ENCODE measurements around the gene GPR25.
"Not testable (repeated sequence)": the region's sequence is repeated elsewhere in the genome, so short reads cannot be mapped to it uniquely, and the experiment has no call there.

GPR25 gene

DNA sequence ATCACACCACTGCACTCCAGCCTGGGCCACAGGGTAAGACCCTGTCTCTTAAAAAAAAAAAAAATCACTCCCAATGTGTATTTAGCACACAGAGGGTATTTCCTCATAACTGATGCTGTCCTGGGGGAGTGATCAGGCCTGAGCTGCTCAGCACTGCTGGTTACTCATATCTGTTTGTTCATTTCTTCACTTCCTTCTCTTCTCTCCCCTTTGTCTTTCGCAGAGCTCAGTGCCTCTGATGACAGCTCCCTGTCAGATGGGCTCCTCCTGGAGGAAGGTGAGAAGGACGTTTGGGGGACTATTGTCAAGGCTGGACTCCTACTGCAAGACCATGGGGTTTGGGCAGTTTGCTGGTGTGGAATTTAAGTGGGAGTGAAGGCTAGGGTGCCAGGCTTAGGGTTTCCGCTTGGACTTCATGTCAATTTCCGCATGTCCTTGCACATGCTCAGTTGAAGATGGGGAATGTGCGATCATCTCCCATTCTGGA, 34.9 kb downstream of the GPR25 start:
- peak; percentile 53 for DNase-seq
- in situ Hi-C loops (cut with MboI; ENCODE audit: low pct_unique_long_range_greater_than_20kb, low sequenced_read_pairs), result no loop called here

DNA sequence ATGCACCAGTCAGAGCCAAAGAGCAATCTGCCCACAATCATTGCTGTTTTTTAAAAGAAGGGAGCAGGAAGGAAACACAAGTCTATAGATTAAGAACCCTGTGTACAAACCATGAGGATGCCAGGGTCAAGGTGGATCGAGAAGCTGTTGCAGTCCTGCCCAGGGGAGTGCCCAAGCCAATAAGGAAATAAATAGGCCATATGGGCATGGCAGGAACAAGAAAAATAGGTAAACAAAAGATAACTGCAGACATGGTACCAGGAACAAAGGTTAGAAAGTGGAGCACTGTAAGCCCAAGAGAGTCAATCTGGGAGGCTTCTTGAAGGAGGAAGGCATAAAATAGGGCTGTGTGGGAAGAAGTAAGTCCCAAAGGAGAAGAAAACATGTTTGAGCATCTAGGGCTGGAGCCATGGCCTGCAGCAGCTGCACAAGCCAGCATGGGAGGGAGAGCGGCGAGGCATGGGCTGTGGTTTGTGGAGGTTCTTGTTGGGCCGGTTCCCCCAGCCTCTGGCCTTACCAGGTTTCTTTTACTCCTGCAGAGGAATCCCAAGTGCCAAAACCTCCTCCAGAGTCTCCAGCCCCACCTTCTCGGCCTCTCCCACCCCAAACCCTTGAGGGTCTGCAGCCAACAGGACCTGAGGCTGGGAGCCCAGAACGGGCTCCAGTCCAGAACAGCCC, 35.5 kb downstream of the GPR25 start:
- in situ Hi-C loops (cut with MboI; ENCODE audit: low pct_unique_long_range_greater_than_20kb, low sequenced_read_pairs), result no loop called here
- DNase-seq, result no peak

DNA sequence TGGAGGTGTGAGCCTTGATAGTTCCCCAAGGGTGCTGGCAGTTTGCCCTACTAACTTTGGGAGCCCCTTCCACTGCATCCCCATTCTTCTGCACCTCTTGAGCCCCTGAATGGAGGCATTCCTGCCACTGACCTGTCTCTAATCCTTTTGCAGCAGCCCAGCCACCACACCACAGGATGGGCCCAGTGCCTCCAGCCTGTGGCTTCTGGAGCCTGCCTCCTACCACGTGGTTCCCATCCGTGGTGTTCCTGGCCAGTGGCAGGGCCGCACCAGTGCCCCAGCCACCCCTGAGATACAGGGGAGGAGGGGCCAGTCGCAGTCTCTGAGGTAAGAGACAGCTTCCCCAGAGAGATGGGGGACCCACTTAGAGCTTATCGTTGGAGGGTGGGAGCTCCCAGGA, 36.3 kb downstream of the GPR25 start:
- in situ Hi-C loops (cut with MboI; ENCODE audit: low pct_unique_long_range_greater_than_20kb, low sequenced_read_pairs), result no loop called here
- DNase-seq, result no peak

DNA sequence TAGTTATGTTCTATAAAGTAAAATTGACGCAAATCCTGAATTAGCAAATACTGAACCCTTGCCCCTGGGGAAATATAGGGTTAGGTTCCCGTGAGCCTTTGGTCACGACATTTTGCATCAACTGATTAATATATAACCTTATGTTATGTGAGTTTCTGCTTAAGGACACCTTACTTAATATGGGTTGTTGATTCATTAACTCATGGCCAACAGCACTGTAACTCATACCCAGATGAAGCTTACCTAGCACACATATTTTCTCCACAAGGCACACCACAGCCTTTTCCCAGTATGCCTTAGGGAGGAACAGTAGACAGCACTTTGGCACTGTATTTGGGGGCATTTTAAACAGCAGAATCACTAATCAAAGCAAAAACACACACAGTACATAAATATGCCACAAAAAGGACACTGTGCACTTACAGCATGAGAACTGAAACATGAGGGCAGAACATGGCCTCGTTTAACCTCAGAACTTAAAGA, 37.0 kb downstream of the GPR25 start:
- in situ Hi-C loops (cut with MboI; ENCODE audit: low pct_unique_long_range_greater_than_20kb, low sequenced_read_pairs), result no loop called here
- no peak for DNase-seq

DNA sequence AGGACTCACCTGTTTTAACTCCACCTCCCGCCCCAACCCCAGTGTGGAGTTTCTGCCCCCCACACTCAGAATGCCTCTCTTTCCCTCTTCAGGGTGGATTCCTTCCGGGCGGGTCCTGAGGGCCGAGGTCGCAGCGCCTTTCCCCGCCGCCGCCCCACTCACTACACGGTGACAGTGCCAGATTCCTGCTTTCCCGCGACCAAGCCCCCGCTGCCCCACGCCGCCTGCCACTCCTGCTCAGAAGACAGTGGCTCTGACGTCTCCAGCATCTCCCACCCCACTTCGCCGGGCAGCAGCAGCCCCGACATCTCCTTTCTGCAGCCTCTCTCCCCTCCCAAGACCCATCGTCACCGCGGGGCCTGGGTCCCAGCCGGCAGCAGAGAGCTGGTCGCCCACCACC, 38.6 kb downstream of the GPR25 start:
- DNase-seq, result no peak
- in situ Hi-C loops (cut with MboI; ENCODE audit: low pct_unique_long_range_greater_than_20kb, low sequenced_read_pairs), result no loop called here

DNA sequence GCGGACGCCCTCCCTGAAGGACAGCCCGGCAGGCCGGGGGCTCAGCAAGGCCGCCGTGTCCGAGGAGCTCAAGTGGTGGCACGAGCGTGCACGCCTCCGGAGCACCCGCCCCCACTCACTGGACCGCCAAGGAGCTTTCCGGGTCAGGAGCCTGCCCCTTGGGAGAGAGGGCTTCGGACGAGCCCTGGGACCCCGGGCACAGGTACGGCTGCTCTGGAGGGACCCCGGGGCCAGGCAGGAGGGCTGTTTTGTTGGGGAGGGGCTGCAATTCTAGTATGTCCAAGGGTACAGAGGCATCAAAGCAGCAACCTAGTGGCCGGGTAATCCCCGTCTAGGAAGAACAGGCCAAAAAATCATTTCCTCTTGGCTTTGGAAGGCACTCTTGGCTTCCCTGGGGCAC, 39.2 kb downstream of the GPR25 start:
- in situ Hi-C loops (cut with MboI; ENCODE audit: low pct_unique_long_range_greater_than_20kb, low sequenced_read_pairs); DNase-seq: not testable (repeated sequence)

DNA sequence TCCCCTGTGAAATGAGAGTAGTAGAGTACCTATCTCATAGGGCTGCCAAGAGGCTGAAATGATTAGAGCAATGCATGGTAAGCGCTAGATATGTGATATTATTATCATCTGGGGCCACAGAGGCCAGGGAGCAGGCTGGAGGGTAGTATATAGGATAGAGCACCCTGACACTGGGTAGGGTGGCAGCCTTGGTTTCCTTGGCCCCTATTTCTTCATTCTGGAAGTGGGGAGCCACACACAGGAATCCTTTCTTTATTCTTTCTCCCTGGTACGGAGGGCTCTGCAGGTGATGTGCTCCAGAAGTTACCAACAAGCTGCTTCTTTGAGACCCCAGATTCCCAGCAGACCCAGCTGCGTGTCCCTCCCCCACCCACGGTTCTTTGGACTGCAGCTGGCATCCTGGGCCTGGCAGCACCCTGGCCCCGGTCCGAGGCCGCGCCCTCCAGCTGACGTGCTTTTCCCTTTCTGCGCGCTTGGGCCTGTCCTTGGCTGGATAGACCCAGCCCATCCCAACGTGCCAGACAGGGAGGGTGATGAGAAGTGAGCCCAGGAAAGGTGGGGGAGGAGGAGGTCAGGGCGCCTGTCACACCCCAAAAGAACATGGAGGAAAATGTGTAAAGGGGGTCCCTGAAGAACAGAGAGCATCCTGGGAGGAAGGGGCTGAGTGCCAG, 40.1 kb downstream of the GPR25 start:
- in situ Hi-C loops (cut with MboI; ENCODE audit: low pct_unique_long_range_greater_than_20kb, low sequenced_read_pairs), result no loop called here
- no peak for DNase-seq

DNA sequence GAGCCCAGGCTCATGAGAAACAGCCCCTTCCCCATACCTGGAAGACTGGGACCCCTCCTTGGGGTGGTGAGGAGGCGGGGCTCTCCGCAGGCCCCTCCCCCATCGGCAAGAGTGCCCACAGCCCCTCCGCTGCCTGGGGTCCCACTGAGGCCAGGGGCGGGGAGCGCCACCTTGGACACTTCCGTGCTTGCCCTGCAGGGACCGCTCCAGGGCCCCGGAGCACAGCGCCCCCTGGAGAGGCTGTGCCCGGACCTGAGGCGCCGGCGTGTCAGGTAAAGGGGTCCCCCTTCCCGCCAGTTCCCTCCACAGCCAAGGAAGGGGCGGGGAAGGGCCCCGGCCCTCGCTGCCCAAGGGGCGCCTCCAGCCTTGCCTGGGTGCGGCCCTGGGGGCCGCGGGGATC, 43.4 kb downstream of the GPR25 start:
- no peak for DNase-seq

DNA sequence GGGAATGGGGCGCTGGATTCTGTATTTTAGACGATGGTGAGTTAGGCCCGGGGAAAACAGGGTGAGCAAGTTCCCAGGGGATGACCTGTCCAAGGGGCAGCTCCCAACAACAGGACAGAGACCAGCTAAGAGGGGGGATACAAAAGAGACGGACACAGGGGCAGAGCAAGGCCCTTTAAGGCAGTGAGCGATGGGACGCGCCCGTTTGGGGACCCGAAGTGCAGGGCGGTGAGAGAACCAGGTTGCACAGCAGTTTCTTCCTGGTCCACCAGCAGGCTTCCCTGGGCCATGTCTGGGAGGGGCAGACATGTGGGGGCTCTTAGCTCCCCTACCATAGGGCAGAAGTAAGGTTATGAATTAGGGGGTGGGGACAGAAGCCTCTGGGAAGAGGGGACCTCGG, 43.9 kb downstream of the GPR25 start:
- DNase-seq, result no peak
- in situ Hi-C loops (cut with MboI; ENCODE audit: low pct_unique_long_range_greater_than_20kb, low sequenced_read_pairs), result no loop called here

More for the DNA sequence above, 43.4 kb downstream of the GPR25 start:
- in situ Hi-C loops (cut with MboI; ENCODE audit: low pct_unique_long_range_greater_than_20kb, low sequenced_read_pairs), result no loop called here

DNA sequence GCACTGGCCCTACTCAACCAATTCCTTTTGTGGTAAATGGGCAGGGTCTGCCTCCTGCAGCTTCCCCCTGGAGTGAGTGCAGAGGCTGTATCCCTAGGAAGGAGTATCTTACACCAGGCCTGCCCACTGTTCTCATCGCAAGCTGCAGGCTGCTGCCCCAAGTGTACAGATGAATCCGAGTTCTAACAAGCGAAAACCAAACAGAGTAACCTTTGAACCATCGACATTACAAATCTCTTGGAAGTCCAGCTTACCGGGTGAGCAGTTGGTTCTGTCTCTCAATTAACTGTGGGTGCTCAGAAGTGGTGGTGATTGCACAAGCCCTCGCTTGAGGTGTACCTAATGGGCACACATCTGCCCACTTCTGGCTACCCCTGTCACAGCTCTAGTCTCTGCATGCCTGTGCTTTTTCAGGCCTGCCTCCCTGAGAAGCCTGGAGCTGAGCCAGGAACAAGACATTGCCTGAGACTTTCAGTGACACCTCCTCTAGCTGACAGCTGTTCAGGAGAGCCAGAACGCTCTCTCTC, 44.6 kb downstream of the GPR25 start:
- in situ Hi-C loops (cut with MboI; ENCODE audit: low pct_unique_long_range_greater_than_20kb, low sequenced_read_pairs), result no loop called here

DNA sequence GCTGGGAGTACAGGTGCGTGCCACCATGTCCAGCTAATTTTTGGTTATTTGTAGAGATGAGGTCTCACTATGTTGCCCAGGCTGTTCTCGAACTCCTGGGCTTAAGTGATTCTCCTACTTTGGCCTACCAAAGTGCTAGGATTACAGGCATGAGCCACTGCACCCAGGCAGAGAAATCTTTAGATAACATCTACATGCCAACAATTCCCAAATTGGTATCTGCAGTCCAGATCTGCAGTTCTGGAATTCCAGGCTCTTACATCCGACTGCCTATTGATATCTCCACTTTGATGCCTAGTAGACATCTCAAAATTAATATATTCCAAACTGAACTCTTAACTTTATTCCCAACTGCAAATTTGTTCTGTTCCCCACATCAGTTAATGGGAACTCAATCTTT, 45.2 kb downstream of the GPR25 start:
- DNase-seq, result no peak
- in situ Hi-C loops (cut with MboI; ENCODE audit: low pct_unique_long_range_greater_than_20kb, low sequenced_read_pairs), result no loop called here

More for the DNA sequence above, 44.6 kb downstream of the GPR25 start:
- no peak for DNase-seq

DNA sequence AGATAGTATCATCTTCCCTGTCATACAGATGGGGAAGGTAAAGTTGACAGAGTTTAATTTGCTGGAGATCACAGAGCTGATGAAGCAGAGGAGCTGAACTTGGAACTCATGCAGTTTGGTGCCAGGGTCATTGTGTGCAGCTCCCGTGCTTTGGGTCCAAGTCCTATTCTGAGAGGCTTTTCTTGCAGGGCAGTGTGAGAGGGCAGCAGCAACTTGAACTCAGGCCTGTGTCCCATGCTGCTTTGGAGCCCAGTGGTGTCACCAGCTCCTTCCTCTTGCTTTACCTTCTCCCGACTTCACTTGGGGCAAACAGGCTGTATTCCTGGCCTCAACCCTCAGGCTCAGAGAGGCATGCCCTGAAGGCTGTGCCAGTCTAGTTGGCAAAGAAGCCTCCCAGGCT, 46.6 kb downstream of the GPR25 start:
- no peak for DNase-seq
- in situ Hi-C loops (cut with MboI; ENCODE audit: low pct_unique_long_range_greater_than_20kb, low sequenced_read_pairs), result no loop called here

DNA sequence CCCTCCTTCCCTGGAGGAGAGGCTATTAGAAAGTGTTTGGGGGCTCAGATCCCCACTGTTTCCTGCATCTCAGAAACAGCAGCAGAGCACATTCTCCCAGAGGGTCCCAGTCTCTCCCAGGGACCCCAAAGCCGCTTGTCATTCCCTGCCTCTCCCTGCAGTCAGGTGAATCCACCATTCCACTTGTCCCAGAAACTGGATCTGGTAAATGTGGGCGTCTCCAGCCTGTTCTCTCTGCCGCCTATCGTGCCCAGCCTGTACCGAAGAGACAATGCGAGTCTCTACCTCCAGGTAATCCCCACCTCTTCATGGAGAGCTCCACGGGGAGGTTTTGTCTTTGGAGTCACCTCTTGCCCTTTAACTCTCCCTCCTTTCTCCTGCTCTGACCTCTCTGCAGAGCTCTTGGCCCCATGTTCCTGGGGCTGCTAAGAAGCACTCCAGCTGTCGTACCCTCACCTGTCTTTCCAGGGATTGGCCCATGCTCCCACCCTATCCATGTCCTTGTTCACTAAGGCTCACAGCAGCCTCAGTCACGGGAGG, 48.9 kb downstream of the GPR25 start:
- no peak for DNase-seq
- in situ Hi-C loops (cut with MboI; ENCODE audit: low pct_unique_long_range_greater_than_20kb, low sequenced_read_pairs), result no loop called here

DNA sequence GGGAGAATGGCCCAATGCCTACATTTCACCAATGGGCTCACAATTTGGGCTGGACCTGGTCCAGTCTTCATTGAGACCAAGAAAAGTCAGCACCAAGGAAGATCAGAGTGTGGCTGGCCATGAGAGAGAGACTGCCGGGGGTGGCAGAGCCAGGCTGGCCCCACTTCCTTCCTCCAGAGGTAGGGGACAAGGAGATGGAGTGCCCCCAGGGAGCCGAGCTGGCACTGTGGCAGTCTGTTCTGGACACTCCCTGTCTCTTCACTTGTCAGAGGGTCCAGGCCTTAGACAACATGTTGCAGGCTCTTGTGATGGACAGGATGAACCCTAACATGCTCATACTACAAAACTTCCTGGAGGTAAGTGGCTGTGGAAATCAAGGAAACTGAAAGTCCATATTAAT, 49.6 kb downstream of the GPR25 start:
- DNase-seq, result no peak
- in situ Hi-C loops (cut with MboI; ENCODE audit: low pct_unique_long_range_greater_than_20kb, low sequenced_read_pairs), result no loop called here

DNA sequence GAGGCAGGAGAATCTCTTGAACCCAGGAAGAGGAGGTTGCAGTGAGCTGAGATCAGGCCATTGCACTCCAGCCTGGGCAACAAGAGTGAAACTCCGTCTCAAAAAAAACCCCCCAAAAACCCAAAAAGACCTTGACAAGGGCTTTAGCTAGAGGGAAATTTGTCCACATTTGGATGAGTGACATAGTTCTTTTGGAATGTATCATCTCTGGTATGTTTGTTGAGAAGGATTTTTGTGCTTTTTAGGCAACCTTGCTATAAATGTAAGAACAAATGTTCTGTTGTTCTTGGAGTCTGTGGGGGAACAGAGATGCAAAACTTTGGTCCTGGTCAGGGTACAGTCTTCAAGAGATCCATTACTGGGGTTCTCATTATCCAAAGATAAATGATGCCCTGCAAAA, 50.8 kb downstream of the GPR25 start:
- in situ Hi-C loops (cut with MboI; ENCODE audit: low pct_unique_long_range_greater_than_20kb, low sequenced_read_pairs), result no loop called here
- no peak for DNase-seq
